ENCODE results near the gene STXBP1. TPM values are rescaled to one million over a fixed set of nuclear protein-coding genes. Genes with fewer than 3 reads are reported as not detected.
"Not testable (repeated sequence)": the region's sequence is repeated elsewhere in the genome, so short reads cannot be mapped to it uniquely, and the experiment has no call there.

Gene STXBP1
- total and polyA plus RNA-seq, 2 of the 13 experiments (the other 11 are each of a cell fraction or from before 2014, with no cell fraction given): 2.9 TPM

DNA sequence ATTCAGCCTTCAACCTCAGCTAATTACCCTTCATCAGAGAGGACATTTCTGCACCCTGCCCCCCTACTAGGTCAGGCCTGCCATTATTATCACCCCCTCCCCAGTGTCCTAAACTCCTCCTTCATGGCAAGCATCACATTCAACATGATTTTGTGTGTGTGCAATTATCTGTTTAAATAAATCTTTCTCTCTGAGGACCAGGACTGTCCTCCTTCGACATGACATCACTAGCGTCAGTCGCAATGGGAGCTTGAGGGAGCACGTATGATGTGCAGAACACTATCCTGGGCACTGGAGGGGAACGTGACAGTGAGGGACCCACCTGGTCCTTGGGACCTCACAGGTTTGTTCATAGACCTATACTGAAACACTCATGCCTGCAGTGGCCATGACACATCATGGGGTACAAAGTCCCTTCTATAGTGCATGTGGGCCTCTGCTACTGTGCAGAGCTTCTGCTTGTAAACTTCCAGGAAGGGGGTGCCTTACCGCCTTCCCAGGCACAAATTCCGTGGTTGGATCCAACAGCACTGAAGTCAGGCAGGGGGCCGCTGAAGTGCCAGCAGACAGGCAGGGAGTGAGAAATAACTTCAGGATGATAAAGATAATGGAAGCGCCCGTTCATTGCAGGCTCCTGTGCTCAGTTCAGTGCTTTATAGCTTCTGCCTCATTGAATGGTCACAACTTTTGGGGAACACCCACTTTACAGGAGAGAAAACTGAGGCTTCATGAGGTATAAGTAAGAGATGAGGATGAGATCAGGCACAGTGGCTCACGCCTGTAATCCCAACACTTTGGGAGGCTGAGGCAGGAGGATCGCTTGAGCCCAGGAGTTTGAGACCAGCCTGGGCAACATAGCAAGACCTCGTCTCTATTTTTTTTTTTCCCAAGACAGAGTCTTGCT is 36.0 kb upstream of the STXBP1 start (continued):
- TF ChIP-seq, protein P1, sequence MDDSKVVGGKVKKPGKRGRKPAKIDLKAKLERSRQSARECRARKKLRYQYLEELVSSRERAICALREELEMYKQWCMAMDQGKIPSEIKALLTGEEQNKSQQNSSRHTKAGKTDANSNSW (CRISPR knock-in tag; IDR thresholded peaks at IDR 0.05; ENCODE audit: borderline replicate concordance): no peak
- TF ChIP-seq ZNF772 (CRISPR knock-in tag; IDR thresholded peaks at IDR 0.05) (peak; percentile 73; the same call in 1 of the 2 replicates), FOSL2 (CRISPR knock-in tag; IDR thresholded peaks at IDR 0.05) (peak; percentile 92), CHD4 (IDR thresholded peaks at IDR 0.05; ENCODE audit: borderline replicate concordance, low read length) (peak; percentile 79; the same call in 1 of the 2 replicates), GABPA (IDR thresholded peaks at IDR 0.05; ENCODE audit: low read depth, low read length) (no peak), GABPA (CRISPR knock-in tag; IDR thresholded peaks at IDR 0.05; ENCODE audit: low read depth) (no peak), ZBTB20 (CRISPR knock-in tag; IDR thresholded peaks at IDR 0.05; ENCODE audit: borderline replicate concordance, low read depth) (peak; percentile 66; the same call in 1 of the 2 replicates)
- TF ChIP-seq, protein P2, sequence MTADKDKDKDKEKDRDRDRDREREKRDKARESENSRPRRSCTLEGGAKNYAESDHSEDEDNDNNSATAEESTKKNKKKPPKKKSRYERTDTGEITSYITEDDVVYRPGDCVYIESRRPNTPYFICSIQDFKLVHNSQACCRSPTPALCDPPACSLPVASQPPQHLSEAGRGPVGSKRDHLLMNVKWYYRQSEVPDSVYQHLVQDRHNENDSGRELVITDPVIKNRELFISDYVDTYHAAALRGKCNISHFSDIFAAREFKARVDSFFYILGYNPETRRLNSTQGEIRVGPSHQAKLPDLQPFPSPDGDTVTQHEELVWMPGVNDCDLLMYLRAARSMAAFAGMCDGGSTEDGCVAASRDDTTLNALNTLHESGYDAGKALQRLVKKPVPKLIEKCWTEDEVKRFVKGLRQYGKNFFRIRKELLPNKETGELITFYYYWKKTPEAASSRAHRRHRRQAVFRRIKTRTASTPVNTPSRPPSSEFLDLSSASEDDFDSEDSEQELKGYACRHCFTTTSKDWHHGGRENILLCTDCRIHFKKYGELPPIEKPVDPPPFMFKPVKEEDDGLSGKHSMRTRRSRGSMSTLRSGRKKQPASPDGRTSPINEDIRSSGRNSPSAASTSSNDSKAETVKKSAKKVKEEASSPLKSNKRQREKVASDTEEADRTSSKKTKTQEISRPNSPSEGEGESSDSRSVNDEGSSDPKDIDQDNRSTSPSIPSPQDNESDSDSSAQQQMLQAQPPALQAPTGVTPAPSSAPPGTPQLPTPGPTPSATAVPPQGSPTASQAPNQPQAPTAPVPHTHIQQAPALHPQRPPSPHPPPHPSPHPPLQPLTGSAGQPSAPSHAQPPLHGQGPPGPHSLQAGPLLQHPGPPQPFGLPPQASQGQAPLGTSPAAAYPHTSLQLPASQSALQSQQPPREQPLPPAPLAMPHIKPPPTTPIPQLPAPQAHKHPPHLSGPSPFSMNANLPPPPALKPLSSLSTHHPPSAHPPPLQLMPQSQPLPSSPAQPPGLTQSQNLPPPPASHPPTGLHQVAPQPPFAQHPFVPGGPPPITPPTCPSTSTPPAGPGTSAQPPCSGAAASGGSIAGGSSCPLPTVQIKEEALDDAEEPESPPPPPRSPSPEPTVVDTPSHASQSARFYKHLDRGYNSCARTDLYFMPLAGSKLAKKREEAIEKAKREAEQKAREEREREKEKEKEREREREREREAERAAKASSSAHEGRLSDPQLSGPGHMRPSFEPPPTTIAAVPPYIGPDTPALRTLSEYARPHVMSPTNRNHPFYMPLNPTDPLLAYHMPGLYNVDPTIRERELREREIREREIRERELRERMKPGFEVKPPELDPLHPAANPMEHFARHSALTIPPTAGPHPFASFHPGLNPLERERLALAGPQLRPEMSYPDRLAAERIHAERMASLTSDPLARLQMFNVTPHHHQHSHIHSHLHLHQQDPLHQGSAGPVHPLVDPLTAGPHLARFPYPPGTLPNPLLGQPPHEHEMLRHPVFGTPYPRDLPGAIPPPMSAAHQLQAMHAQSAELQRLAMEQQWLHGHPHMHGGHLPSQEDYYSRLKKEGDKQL (CRISPR knock-in tag; IDR thresholded peaks at IDR 0.05; ENCODE audit: low read depth): 0 out of 2 replicates have a peak, but pooled peaks have one; percentile 27
- TF ChIP-seq, protein P3, sequence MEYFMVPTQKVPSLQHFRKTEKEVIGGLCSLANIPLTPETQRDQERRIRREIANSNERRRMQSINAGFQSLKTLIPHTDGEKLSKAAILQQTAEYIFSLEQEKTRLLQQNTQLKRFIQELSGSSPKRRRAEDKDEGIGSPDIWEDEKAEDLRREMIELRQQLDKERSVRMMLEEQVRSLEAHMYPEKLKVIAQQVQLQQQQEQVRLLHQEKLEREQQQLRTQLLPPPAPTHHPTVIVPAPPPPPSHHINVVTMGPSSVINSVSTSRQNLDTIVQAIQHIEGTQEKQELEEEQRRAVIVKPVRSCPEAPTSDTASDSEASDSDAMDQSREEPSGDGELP (IDR thresholded peaks at IDR 0.05; ENCODE audit: borderline replicate concordance, low read depth): peak; percentile 73; the same call in 1 of the 2 replicates

DNA sequence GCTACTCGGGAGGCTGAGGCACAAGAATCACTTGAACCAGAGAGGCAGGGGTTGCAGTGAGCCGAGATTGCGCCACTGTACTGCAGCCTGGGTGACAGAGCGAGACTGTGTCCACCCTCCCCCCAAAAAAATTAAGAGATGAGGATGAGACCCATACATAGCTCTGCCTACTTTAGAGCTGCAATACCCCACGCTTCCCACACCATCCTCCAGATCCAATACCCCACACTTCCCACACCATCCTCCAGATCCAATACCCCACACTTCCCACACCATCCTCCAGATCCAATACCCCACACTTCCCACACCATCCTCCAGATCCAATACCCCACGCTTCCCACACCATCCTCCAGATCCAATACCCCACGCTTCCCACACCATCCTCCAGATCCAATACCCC is 34.9 kb upstream of the STXBP1 start:
- H3K9me3 ChIP-seq (ENCODE audit: low read length); CTCF ChIA-PET (ENCODE audit: low intra/inter-chr PET ratio, low total read pairs); H3K9ac ChIP-seq (ENCODE audit: insufficient read depth, low read depth, low read length); H3K4me2 ChIP-seq (ENCODE audit: low read depth, low read length); H4K20me1 ChIP-seq (ENCODE audit: insufficient read depth, low read length); H3K27me3 ChIP-seq (ENCODE audit: control insufficient read depth in 1 of 2, insufficient read depth in 2 of 2, low read length in 2 of 2); ATAC-seq; H3K79me2 ChIP-seq (ENCODE audit: insufficient read depth, low read length); H3K36me3 ChIP-seq (replicated peaks in 1 of 2; ENCODE audit: control insufficient read depth in 1 of 2, insufficient read depth in 2 of 2, low read length in 2 of 2); H3K4me3 ChIP-seq (replicated peaks in 1 of 3; ENCODE audit: insufficient read depth in 1 of 3, low read depth in 2 of 3, low read length in 3 of 3); BruUV-seq (replicated peaks); FAIRE-seq; H2AFZ ChIP-seq (ENCODE audit: low read length); H3K27ac ChIP-seq (ENCODE audit: extremely low read length, insufficient read depth, low read length); DNase-seq (ENCODE audit: low spot score); intact Hi-C loops (cut with micrococcal nuclease; ENCODE audit: unreplicated experiment); in situ Hi-C loops (cut with HindIII; ENCODE audit: extremely low pct_ligation_motif_present, low pct_unique_long_range_greater_than_20kb): not testable (repeated sequence)
- 96% methylated on average over 4 of the region's 7 CpGs for WGBS (ENCODE audit: low lambda C conversion rate)
- POLR2A ChIA-PET: interaction anchor here (2.0 to 2.5 kb wide), 2 partner anchors 9 to 32 kb away, joined by 7 to 23 read pairs; no protein-coding TSS in a partner anchor
- H3K4me1 ChIP-seq (ENCODE audit: insufficient read depth, low read length): peaks cover 85% of the 10 kb centered on the region

Measured in HepG2 (cell line).